Pancreas (tissue), 10 donors: ENCODE results near the gene ANAPC15. TPM values are rescaled to one million over a fixed set of nuclear protein-coding genes. Genes with fewer than 3 reads are reported as not detected.
"Not testable (repeated sequence)": the region's sequence is repeated elsewhere in the genome, so short reads cannot be mapped to it uniquely, and the experiment has no call there.

Source experiments
- ATAC-seq, 4 donors: fragments of 200-7000 bp; cut with Tn5 transposase; one replicate each; pipeline versions ENCODE4 v1.8.0 to v1.9.1; 2020; ENCODE audit warnings: mild to moderate bottlenecking in 4 of 4, moderate library complexity in 4 of 4
- DNase-seq, 6 donors: peaks; one replicate each; pipeline ENCODE4 v3.0.0-alpha.2; 2020
- FAIRE-seq: peaks from 2 replicates; lab custom pipeline; 2012; peaks lifted over from hg19 to GRCh38; lab: Jason Lieb, UNC
- H3K27ac ChIP-seq, 4 donors: fragments of 200-600 bp; sonication (generic); 1 replicate in 3 of 4; 2 replicates in 1 of 4; pipeline versions ENCODE4 v1.5.0 to v1.8.0; 2020
- H3K27me3 ChIP-seq, 4 donors: fragments of 200-600 bp; one replicate each; pipeline ENCODE4 v1.8.0; 2021
- H3K36me3 ChIP-seq, 3 donors: fragments of 200-600 bp; sonication (generic) in 1 of 3; one replicate each; pipeline versions ENCODE4 v1.5.0 to v1.8.0; 2020 to 2021
- H3K4me1 ChIP-seq, 3 donors: fragments of 200-600 bp; one replicate each; pipeline ENCODE4 v1.8.0; 2021
- H3K4me3 ChIP-seq, 4 donors: fragments of 200-600 bp; sonication (generic) in 2 of 4; one replicate each; pipeline versions ENCODE4 v1.5.0 to v1.8.0; 2020 to 2021
- H3K9me3 ChIP-seq, 4 donors: fragments of 200-600 bp; one replicate each; pipeline ENCODE4 v1.8.0; 2021
- CTCF ChIP-seq, 4 donors: fragments of 200-600 bp; sonication (generic) in 3 of 4; IDR thresholded peaks; one replicate each; pipeline versions ENCODE4 v1.5.0 to v1.8.0; 2021; ENCODE audit warnings: antibody characterized with exemption in 4 of 4
- WGBS, 2 donors: extraction: QIAGEN DNeasy Blood & Tissue Kit; methylation state at CpG; one replicate each; pipeline ENCODE4 v1.1.7; 2013; 5-methylcytosine and 5-hydroxymethylcytosine counted together
- intact Hi-C, 3 donors: fragments of 100-400 bp; cut with DNase I; formaldehyde crosslinking; loops; one replicate each; pipeline versions ENCODE4 v1.11.1 to v1.14.2; 2022
- polyA plus RNA-seq, 2 donors: library from polyadenylated mRNA; stranded (reverse); fragments of 200-250 nt; gene quantifications; one replicate each; pipeline ENCODE4 v1.2.3, GENCODE V29; 2013
- total RNA-seq, 6 donors: library from RNA; stranded (reverse); fragmentation: NEBNext Ultra II Directional in 4 of 6; extraction: Animal tissue kit (Norgen Biotek cat#: 25700) in 4 of 6; gene quantifications; one replicate each; pipeline versions ENCODE4 v1.2.1 to v1.2.4, GENCODE V29; 2021 to 2023
- donor health status: healthy with polysubstance abuse.
- donor health status: DM: no; HTN: no; CAD: no; lungs with moderate emphysema.
- donor health status: DM: no; HTN: no; CAD: no.
- donor health status: control.
- donor health status: control.
- donor health status: Bipolar disorder and iron deficiency.
- donor health status: DM: yes; HTN: yes; CAD: no.
- donor health status: DM: no; HTN: no; CAD: no.
- donor health status: DM: no; HTN: no; CAD: no.
- donor health status: DM: yes; HTN: yes; CAD: no.

ANAPC15 gene
- total and polyA plus RNA-seq, 8 donors: 6.7 to 35.0 (median 15.5) TPM

- Histone ChIP-seq H3K27ac (no peak overlapping the region), H3K36me3 (no peaks in the 10 kb centered on the region), H3K4me1 (no peaks in the 10 kb centered on the region), H3K27me3 (no peaks in the 10 kb centered on the region), H3K4me3 (no peak overlapping the region), H3K9me3 (no peaks in the 10 kb centered on the region)
- FAIRE-seq (no peak), ATAC-seq (no peak), DNase-seq (no peak)
- intact Hi-C loops: no loop called here
- TF ChIP-seq CTCF (IDR thresholded peaks at IDR 0.05): no peak
- 64 to 71% methylated on average over 4 of the region's 4 CpGs for WGBS, 2 donors
Observed at GRCh38 chr11:72150882-72151281, 38.4 kb upstream of the ANAPC15 start.

GRCh38 chr11:72146625-72147024 is 34.1 kb upstream of the ANAPC15 start:
- WGBS, 2 donors: 32 to 33% methylated on average over 2 of the region's 2 CpGs
- FAIRE-seq: no peak

GRCh38 chr11:72144807-72145565 is 32.5 kb upstream of the ANAPC15 start:
- DNase-seq (no peak), FAIRE-seq (no peak), ATAC-seq (no peak)
- Histone ChIP-seq H3K4me3 (no peak overlapping the region), H3K36me3 (no peaks in the 10 kb centered on the region), H3K4me1 (no peaks in the 10 kb centered on the region), H3K27me3 (no peaks in the 10 kb centered on the region), H3K27ac (no peak overlapping the region), H3K9me3 (no peaks in the 10 kb centered on the region)
- WGBS, 2 donors: 79 to 84% methylated on average over 4 of the region's 4 CpGs
- intact Hi-C loops: no loop called here
- TF ChIP-seq CTCF (IDR thresholded peaks at IDR 0.05): no peak

More at GRCh38 chr11:72146625-72147024, 34.1 kb upstream of the ANAPC15 start:
- H3K27ac ChIP-seq: no peak overlapping the region
- H3K9me3 ChIP-seq: no peaks in the 10 kb centered on the region
- no peaks in the 10 kb centered on the region for H3K27me3 ChIP-seq
- no peak for TF ChIP-seq CTCF (IDR thresholded peaks at IDR 0.05)
- H3K4me1 ChIP-seq: no peaks in the 10 kb centered on the region
- H3K4me3 ChIP-seq: no peak overlapping the region
- DNase-seq (no peak), ATAC-seq (no peak)
- H3K36me3 ChIP-seq: no peaks in the 10 kb centered on the region
- intact Hi-C loops: no loop called here

GRCh38 chr11:72142543-72142942 is 30.0 kb upstream of the ANAPC15 start:
- ATAC-seq, intact Hi-C loops, H3K36me3 ChIP-seq, DNase-seq, H3K9me3 ChIP-seq, H3K27ac ChIP-seq, H3K4me1 ChIP-seq, FAIRE-seq, H3K27me3 ChIP-seq, H3K4me3 ChIP-seq: not testable (repeated sequence)
- WGBS, 2 donors: 71 to 73% methylated on average over 1 of the region's 1 CpG

- H3K4me3 ChIP-seq, H3K9me3 ChIP-seq, ATAC-seq, H3K27me3 ChIP-seq, H3K4me1 ChIP-seq, intact Hi-C loops, FAIRE-seq, H3K36me3 ChIP-seq, DNase-seq, H3K27ac ChIP-seq: not testable (repeated sequence)
- WGBS, 2 donors: 26 to 38% methylated on average over 1 of the region's 1 CpG
Observed at GRCh38 chr11:72142086-72142485, 29.6 kb upstream of the ANAPC15 start.

GRCh38 chr11:72141066-72141465 is 28.6 kb upstream of the ANAPC15 start:
- intact Hi-C loops: no loop called here
- TF ChIP-seq CTCF (IDR thresholded peaks at IDR 0.05): no peak
- no peak for DNase-seq
- no peaks in the 10 kb centered on the region for H3K36me3 ChIP-seq
- FAIRE-seq: no peak
- no peak overlapping the region for H3K4me3 ChIP-seq
- 57 to 66% methylated on average over 3 of the region's 3 CpGs for WGBS, 2 donors
- H3K27me3 ChIP-seq: no peaks in the 10 kb centered on the region
- no peak for ATAC-seq
- no peak overlapping the region for H3K27ac ChIP-seq
- H3K4me1 ChIP-seq: no peaks in the 10 kb centered on the region
- no peaks in the 10 kb centered on the region for H3K9me3 ChIP-seq
